ENCODE measurements around the gene FOXN3.

FOXN3 gene

DNA sequence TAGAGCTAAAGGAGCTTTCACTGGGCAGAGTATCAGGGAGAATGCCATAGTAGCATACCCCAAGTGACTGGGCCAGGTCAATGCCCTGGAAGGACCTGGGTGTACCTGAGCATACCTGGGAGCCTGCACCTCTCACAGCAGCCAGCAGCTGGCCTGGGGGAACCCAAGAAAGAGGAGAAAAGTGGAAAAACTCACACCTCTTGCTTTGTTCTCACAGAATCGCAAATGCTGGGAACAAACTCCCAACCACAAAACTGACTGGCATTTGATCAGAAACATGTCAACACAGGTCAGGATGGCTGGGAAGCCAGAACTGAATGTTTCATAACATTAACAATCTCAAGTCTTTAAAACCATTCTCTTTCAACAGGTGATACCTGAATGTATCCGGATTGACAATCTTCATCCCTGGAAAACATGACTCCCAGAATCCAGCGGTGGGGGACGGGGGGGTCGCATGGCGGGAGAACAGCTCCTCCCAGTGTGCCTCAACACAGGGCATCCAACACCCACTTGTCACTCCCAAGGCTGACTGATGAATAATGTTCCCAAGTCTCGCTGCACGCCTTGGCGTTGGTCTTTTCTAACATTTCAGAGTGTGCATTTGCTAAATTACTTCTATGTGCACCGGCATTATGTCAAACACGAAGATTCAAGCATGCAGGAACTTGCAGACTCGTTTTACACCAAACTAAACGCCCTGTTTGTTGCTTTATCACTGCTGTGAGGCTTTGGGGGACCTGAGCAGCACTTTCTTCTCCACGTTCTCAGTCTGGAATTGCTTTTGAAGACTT lies 7.9 kb downstream of the FOXN3 start:
- TF ChIP-seq FOXP2 (optimal IDR thresholded peaks at IDR 0.05; ENCODE audit: control extremely low read depth, extremely low read length, insufficient read depth) = no peak
- no peak for TF ChIP-seq EZH2 (IDR thresholded peaks at IDR 0.05)
- no peak for TF ChIP-seq POLR2AphosphoS5 (IDR thresholded peaks at IDR 0.05; ENCODE audit: borderline replicate concordance, low read depth, low read length)
- DNase-seq (ENCODE audit: low read depth, low spot score) = no peak
- Histone ChIP-seq H3K27ac (no peak overlapping the region), H3K9ac (ENCODE audit: insufficient read length) (no peak overlapping the region), H3K4me3 (no peak overlapping the region), H3K36me3 (ENCODE audit: insufficient read depth, low read length) (peaks cover 14% of the 10 kb centered on the region), H3K9me3 (ENCODE audit: low read depth, low read length) (no peaks in the 10 kb centered on the region)

DNA sequence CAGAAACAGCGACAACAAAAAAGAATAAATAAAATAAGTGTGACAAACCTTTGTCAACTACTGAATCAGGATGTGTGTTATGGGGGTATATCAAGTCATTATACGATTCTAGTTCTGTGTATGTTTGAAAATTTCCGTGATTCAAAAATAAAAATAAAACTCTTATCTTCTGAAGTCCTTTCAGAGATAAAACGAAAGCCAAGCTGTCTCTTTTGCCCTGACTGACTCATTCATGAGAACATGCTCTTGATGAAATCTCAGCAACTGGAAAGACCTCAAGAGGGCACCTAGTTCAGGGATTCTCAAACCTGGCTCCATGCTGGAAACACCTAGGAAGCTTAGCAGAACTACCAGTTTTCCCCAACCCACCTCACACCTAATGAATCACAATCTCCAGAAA lies 9.2 kb downstream of the FOXN3 start:
- no peak for TF ChIP-seq EZH2 (IDR thresholded peaks at IDR 0.05)
- no peak for TF ChIP-seq POLR2AphosphoS5 (IDR thresholded peaks at IDR 0.05; ENCODE audit: borderline replicate concordance, low read depth, low read length)
- no peak for TF ChIP-seq FOXP2 (optimal IDR thresholded peaks at IDR 0.05; ENCODE audit: control extremely low read depth, extremely low read length, insufficient read depth)
- H3K27ac ChIP-seq = no peak overlapping the region
- no peak overlapping the region for H3K9ac ChIP-seq (ENCODE audit: insufficient read length)
- peaks cover 14% of the 10 kb centered on the region for H3K36me3 ChIP-seq (ENCODE audit: insufficient read depth, low read length)
- no peak overlapping the region for H3K4me3 ChIP-seq
- no peaks in the 10 kb centered on the region for H3K9me3 ChIP-seq (ENCODE audit: low read depth, low read length)
- no peak for DNase-seq (ENCODE audit: low read depth, low spot score)

DNA sequence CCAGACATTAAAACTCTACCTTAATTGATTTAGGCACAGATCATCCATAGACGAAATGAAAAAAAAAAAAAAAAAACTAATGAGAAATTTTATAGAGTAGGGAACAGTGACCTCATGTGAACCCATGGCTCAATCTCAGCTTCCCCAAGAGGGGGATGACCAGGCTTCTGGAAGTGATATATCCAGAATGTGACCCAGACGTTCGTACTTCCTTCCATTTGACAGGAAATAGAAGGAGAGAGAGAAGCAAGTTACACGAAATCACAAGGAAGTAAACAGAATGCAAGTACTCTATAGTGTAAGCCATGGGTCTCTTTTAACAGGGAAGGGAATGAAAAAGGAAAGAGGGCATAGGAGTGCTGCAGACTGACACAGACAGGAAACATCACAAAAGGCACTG lies 10.1 kb downstream of the FOXN3 start:
- H3K36me3 ChIP-seq (ENCODE audit: insufficient read depth, low read length) = peaks cover 12% of the 10 kb centered on the region

DNA sequence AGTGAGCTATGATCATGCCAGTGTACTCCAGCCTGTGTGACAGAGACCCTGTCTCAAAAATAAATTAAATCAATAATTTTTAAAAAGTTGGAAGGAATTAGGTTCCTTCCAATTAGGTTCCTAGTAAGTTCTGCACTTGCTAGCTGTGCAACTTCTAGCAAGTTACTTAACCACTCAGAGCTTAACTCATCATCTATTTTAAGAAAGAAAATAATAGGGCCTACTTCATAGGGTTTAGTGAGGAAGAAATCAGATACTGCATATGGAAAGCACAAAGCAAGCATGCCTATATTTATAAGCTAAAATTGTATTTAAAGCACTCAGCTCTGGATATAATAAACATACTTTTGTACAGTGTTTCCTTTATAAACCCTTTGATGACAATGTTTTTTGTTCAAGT lies 10.7 kb downstream of the FOXN3 start:
- H3K36me3 ChIP-seq (ENCODE audit: insufficient read depth, low read length) = peaks cover 8% of the 10 kb centered on the region
- H3K27ac ChIP-seq = no peak overlapping the region
- no peak overlapping the region for H3K9ac ChIP-seq (ENCODE audit: insufficient read length)
- H3K4me3 ChIP-seq = no peak overlapping the region
- DNase-seq (ENCODE audit: low read depth, low spot score) = no peak
- H3K9me3 ChIP-seq (ENCODE audit: low read depth, low read length) = no peaks in the 10 kb centered on the region
- TF ChIP-seq FOXP2 (optimal IDR thresholded peaks at IDR 0.05; ENCODE audit: control extremely low read depth, extremely low read length, insufficient read depth) (no peak), POLR2AphosphoS5 (IDR thresholded peaks at IDR 0.05; ENCODE audit: borderline replicate concordance, low read depth, low read length) (no peak), EZH2 (IDR thresholded peaks at IDR 0.05) (no peak)

More for the DNA sequence above, 10.1 kb downstream of the FOXN3 start:
- Histone ChIP-seq H3K9me3 (ENCODE audit: low read depth, low read length) (no peaks in the 10 kb centered on the region), H3K9ac (ENCODE audit: insufficient read length) (no peak overlapping the region), H3K4me3 (no peak overlapping the region), H3K27ac (no peak overlapping the region)
- DNase-seq (ENCODE audit: low read depth, low spot score) = no peak
- TF ChIP-seq FOXP2 (optimal IDR thresholded peaks at IDR 0.05; ENCODE audit: control extremely low read depth, extremely low read length, insufficient read depth) (no peak), EZH2 (IDR thresholded peaks at IDR 0.05) (no peak), POLR2AphosphoS5 (IDR thresholded peaks at IDR 0.05; ENCODE audit: borderline replicate concordance, low read depth, low read length) (no peak)

DNA sequence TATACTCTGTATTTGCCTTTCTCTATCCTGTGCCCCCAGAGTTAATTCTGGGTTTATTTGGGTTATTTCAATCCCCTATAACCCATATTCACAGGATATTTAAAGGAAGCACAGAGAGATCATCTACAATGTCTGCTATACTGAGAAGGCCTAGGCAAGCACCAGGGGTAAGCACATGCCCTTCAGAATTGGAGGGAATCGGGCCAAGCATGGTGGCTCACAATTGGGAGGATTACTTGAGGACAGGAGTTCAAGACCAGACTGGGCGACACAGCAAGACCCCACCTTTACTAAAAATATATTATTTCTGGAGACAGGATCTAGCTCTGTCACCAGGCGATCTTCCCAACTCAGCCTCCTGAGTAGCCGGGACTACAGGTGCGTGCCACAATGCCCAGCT lies 11.3 kb downstream of the FOXN3 start:
- H3K36me3 ChIP-seq (ENCODE audit: insufficient read depth, low read length) = peaks cover 1% of the 10 kb centered on the region; the same call in 1 of the 2 replicates
- TF ChIP-seq EZH2 (IDR thresholded peaks at IDR 0.05) (no peak), FOXP2 (optimal IDR thresholded peaks at IDR 0.05; ENCODE audit: control extremely low read depth, extremely low read length, insufficient read depth) (no peak), POLR2AphosphoS5 (IDR thresholded peaks at IDR 0.05; ENCODE audit: borderline replicate concordance, low read depth, low read length) (no peak)

DNA sequence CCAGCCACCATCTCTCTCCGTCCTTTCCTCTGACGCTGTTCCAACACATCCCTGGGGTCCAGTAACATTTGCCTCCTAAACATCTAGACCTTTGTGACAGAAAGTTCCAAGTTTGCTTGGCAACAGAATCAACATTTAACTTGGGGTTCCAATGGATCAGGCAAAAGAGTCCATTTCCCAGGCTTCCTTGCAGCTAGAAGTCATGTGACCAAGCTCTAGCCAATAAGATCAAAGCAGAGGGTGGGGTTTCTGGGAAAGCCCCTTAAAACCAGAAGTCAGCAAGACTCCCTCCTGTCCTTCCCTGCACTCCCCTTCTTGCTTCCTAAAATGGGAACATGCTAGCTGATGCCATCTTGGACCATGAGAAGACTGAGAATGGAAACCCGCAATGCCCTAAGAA lies 14.7 kb downstream of the FOXN3 start:
- Histone ChIP-seq H3K9me3 (ENCODE audit: low read depth, low read length) (no peaks in the 10 kb centered on the region), H3K9ac (ENCODE audit: insufficient read length) (no peak overlapping the region), H3K4me3 (no peak overlapping the region), H3K36me3 (ENCODE audit: insufficient read depth, low read length) (no peaks in the 10 kb centered on the region), H3K27ac (no peak overlapping the region)
- DNase-seq (ENCODE audit: low read depth, low spot score) = no peak
- TF ChIP-seq EZH2 (IDR thresholded peaks at IDR 0.05) (no peak), FOXP2 (optimal IDR thresholded peaks at IDR 0.05; ENCODE audit: control extremely low read depth, extremely low read length, insufficient read depth) (no peak), POLR2AphosphoS5 (IDR thresholded peaks at IDR 0.05; ENCODE audit: borderline replicate concordance, low read depth, low read length) (no peak)

More for the DNA sequence above, 11.3 kb downstream of the FOXN3 start:
- no peak overlapping the region for H3K4me3 ChIP-seq
- DNase-seq (ENCODE audit: low read depth, low spot score) = no peak
- no peak overlapping the region for H3K9ac ChIP-seq (ENCODE audit: insufficient read length)
- H3K9me3 ChIP-seq (ENCODE audit: low read depth, low read length) = no peaks in the 10 kb centered on the region
- H3K27ac ChIP-seq = no peak overlapping the region

DNA sequence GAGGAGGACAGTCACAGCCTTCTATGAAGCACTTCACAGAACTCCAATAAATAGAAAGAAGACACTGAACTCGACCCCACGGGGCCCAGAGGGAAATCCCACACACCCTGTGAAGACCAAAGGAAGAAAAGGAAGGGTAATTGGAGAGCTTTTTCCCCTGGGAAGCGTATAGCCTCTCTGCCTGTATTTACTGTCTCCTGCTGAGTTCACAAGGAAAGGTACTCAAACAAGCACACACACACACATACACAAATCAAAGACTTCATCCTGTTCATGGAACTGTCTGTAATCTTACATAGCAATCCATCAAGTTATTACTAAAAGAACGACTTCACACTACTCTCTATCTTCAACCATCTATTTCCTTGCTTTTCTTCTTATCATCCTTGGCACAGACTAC lies 15.3 kb downstream of the FOXN3 start:
- no peak overlapping the region for H3K27ac ChIP-seq
- H3K9me3 ChIP-seq (ENCODE audit: low read depth, low read length) = no peaks in the 10 kb centered on the region
- no peaks in the 10 kb centered on the region for H3K36me3 ChIP-seq (ENCODE audit: insufficient read depth, low read length)
- H3K4me3 ChIP-seq = no peak overlapping the region
- no peak for DNase-seq (ENCODE audit: low read depth, low spot score)
- H3K9ac ChIP-seq (ENCODE audit: insufficient read length) = no peak overlapping the region
- TF ChIP-seq FOXP2 (optimal IDR thresholded peaks at IDR 0.05; ENCODE audit: control extremely low read depth, extremely low read length, insufficient read depth) (no peak), EZH2 (IDR thresholded peaks at IDR 0.05) (no peak)

DNA sequence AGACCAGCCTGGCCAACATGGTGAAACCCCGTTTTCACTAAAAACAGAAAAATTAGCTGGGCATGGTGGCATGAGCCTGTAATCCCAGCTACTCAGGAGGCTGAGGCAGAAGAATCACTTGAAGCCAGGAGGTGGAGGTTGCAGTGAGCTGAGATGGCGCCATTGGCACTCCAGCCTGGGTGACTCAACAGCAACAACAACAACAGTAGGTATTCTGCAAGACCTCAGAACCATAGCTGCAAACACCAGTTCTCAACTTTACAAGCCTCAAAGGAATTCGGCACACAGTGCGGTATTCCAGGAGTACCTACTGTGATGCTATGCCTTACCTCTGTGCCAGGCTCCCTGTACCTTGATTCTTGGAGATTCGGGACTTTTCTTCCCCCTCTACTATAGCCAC lies 15.8 kb downstream of the FOXN3 start:
- Histone ChIP-seq H3K9me3 (ENCODE audit: low read depth, low read length) (no peaks in the 10 kb centered on the region), H3K27ac (no peak overlapping the region), H3K36me3 (ENCODE audit: insufficient read depth, low read length) (no peaks in the 10 kb centered on the region), H3K4me3 (no peak overlapping the region), H3K9ac (ENCODE audit: insufficient read length) (no peak overlapping the region)
- DNase-seq (ENCODE audit: low read depth, low spot score) = no peak
- TF ChIP-seq FOXP2 (optimal IDR thresholded peaks at IDR 0.05; ENCODE audit: control extremely low read depth, extremely low read length, insufficient read depth) (no peak), POLR2AphosphoS5 (IDR thresholded peaks at IDR 0.05; ENCODE audit: borderline replicate concordance, low read depth, low read length) (no peak), EZH2 (IDR thresholded peaks at IDR 0.05) (no peak)

DNA sequence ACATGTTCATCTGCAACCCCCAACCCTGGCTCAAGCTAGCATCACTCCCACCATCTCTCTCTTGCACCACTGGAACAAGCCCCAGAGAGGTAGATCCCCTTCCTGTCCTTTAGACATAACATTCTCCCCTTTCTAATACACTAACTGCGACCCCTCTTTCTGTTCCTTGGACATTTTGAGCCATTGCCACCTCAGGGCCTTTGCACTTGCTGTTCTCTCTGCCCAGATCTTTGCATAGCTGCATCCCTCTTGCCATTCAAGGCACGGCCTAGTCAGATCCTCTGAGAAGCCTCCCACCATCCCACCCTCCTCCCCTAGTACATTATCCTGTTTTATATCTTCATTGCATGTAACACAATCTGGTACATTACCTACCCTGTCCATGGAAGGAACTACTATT lies 16.5 kb downstream of the FOXN3 start:
- Histone ChIP-seq H3K27ac (no peak overlapping the region), H3K36me3 (ENCODE audit: insufficient read depth, low read length) (no peaks in the 10 kb centered on the region), H3K4me3 (no peak overlapping the region), H3K9me3 (ENCODE audit: low read depth, low read length) (no peaks in the 10 kb centered on the region), H3K9ac (ENCODE audit: insufficient read length) (no peak overlapping the region)
- TF ChIP-seq FOXP2 (optimal IDR thresholded peaks at IDR 0.05; ENCODE audit: control extremely low read depth, extremely low read length, insufficient read depth) (no peak), EZH2 (IDR thresholded peaks at IDR 0.05) (no peak), POLR2AphosphoS5 (IDR thresholded peaks at IDR 0.05; ENCODE audit: borderline replicate concordance, low read depth, low read length) (no peak)
- DNase-seq (ENCODE audit: low read depth, low spot score) = no peak

All from SK-N-MC (cell line).